GM19238 (cell line): ENCODE data around the gene EFNA5.

Experiments used
- DNase-seq: peaks from one replicate; pipeline ENCODE4 v3.0.0; 2011; ENCODE audit warnings: low spot score; ENCODE audit not compliant: insufficient read length

The EFNA5 gene

GRCh38 chr5:107337281-107337680 lies 333.5 kb downstream of the EFNA5 start:
- DNase-seq = no peak

GRCh38 chr5:107331882-107332281 lies 338.9 kb downstream of the EFNA5 start:
- DNase-seq = no peak

- no peak for DNase-seq
Measured at GRCh38 chr5:107331312-107331711, 339.4 kb downstream of the EFNA5 start.

GRCh38 chr5:107330903-107331302 lies 339.8 kb downstream of the EFNA5 start:
- no peak for DNase-seq

- no peak for DNase-seq
Measured at GRCh38 chr5:107329850-107330249, 340.9 kb downstream of the EFNA5 start.
